Caco-2 (cell line): ENCODE measurements around the gene ZBTB38. TPM values are rescaled to one million over a fixed set of nuclear protein-coding genes. Genes with fewer than 3 reads are reported as not detected.

ENCODE experiments used
- BruUV-seq: library from RNA; stranded (reverse); fragments of 400-500 nt; replicated peaks from 2 replicates; lab custom pipeline; 2021; lab: Mats Ljungman, UMichigan
- CTCF ChIA-PET: fragments of 300-600 bp; sonication (Branson Sonifier 250); formaldehyde crosslinking; loops from one replicate; lab custom pipeline; 2022; ENCODE audit warnings: antibody characterized with exemption; lab: Charles Lee
- POLR2A ChIA-PET: fragments of 300-600 bp; sonication (Branson Sonifier 250); formaldehyde crosslinking; loops from one replicate; lab custom pipeline; 2022; ENCODE audit warnings: antibody characterized with exemption; lab: Charles Lee
- DNase-seq, 2 experiments: peaks; one replicate each; pipeline versions ENCODE4 v3.0.0 to v3.0.0-alpha.2; 2020 to 2022
- H3K27me3 ChIP-seq: replicated peaks from 2 replicates; pipeline ENCODE4 v1.6.0; 2011; ENCODE audit warnings: low read length; ENCODE audit not compliant: control insufficient read depth, insufficient read depth
- H3K36me3 ChIP-seq: 2 replicates; pipeline ENCODE4 v1.5.1; 2011; ENCODE audit warnings: low read length; ENCODE audit not compliant: control insufficient read depth, insufficient read depth
- H3K4me1 ChIP-seq: fragments of 250-450 bp; sonication (Bioruptor Pico); 2 replicates; pipeline ENCODE4 v1.5.1; 2020; ENCODE audit warnings: mild to moderate bottlenecking
- H3K4me3 ChIP-seq: 2 replicates; pipeline ENCODE4 v1.5.1; 2011; ENCODE audit warnings: low read depth, mild to moderate bottlenecking, control low read depth, low read length
- H3K9me3 ChIP-seq: fragments of 250-450 bp; sonication (Bioruptor Pico); 2 replicates; pipeline ENCODE4 v1.5.1; 2020; ENCODE audit warnings: mild to moderate bottlenecking, moderate library complexity
- H3K27ac Mint-ChIP-seq: one replicate; pipeline ENCODE4 v1.8.0; 2022; ENCODE audit warnings: mixed read lengths; ENCODE audit not compliant: unreplicated experiment
- H3K27me3 Mint-ChIP-seq: one replicate; pipeline ENCODE4 v1.8.0; 2022; ENCODE audit warnings: mixed read lengths; ENCODE audit not compliant: insufficient read depth, unreplicated experiment
- H3K36me3 Mint-ChIP-seq: one replicate; pipeline ENCODE4 v1.8.0; 2022; ENCODE audit warnings: mild to moderate bottlenecking, mixed read lengths; ENCODE audit not compliant: insufficient read depth, unreplicated experiment
- H3K4me1 Mint-ChIP-seq: one replicate; pipeline ENCODE4 v1.8.0; 2022; ENCODE audit warnings: low read depth, mixed read lengths; ENCODE audit not compliant: unreplicated experiment
- H3K4me3 Mint-ChIP-seq: one replicate; pipeline ENCODE4 v1.8.0; 2022; ENCODE audit warnings: mild to moderate bottlenecking, moderate library complexity, mixed read lengths; ENCODE audit not compliant: unreplicated experiment
- H3K9me3 Mint-ChIP-seq: one replicate; pipeline ENCODE4 v1.8.0; 2022; ENCODE audit warnings: mixed read lengths; ENCODE audit not compliant: unreplicated experiment
- CTCF ChIP-seq, 2 experiments: fragments of 200-600 bp in 1 of 2; IDR thresholded peaks; 1 replicate in 1 of 2; 2 replicates in 1 of 2; pipeline versions ENCODE4 v1.5.1 to v1.8.0; 2011 to 2022; ENCODE audit warnings: antibody characterized with exemption in 1 of 2, control low read depth in 1 of 2, inconsistent platforms in 1 of 2, low read depth in 1 of 2, low read length in 1 of 2, mild to moderate bottlenecking in 1 of 2, moderate library complexity in 1 of 2; ENCODE audit not compliant: insufficient read depth in 1 of 2, severe bottlenecking in 1 of 2, unreplicated experiment in 1 of 2
- intact Hi-C: fragments of 100-400 bp; cut with micrococcal nuclease; formaldehyde crosslinking; loops from one replicate; pipeline ENCODE4 v1.10.0; 2022; ENCODE audit not compliant: unreplicated experiment
- total RNA-seq: library from RNA; stranded (reverse); gene quantifications from 2 replicates; pipeline ENCODE4 v1.2.3, GENCODE V29; 2022

ZBTB38 gene
- total RNA-seq, 1 experiment from 2014 or later, result 74.1 TPM

GRCh38 chr3:141405025-141405424 is 36.7 kb downstream of the ZBTB38 start:
- no TSS peak for BruUV-seq
- Histone ChIP-seq H3K36me3 (peaks cover 6% of the 10 kb centered on the region; the same call in 1 of the 2 replicates), H3K27me3 (no peaks in the 10 kb centered on the region), H3K9me3 (no peaks in the 10 kb centered on the region), H3K4me1 (peaks cover 38% of the 10 kb centered on the region), H3K4me3 (no peak overlapping the region)
- Mint-ChIP-seq H3K36me3 (peaks cover 19% of the 10 kb centered on the region), H3K27ac (no peak overlapping the region), H3K27me3 (no peaks in the 10 kb centered on the region), H3K9me3 (no peaks in the 10 kb centered on the region), H3K4me3 (no peak overlapping the region), H3K4me1 (peaks cover 6% of the 10 kb centered on the region)
- no peak for TF ChIP-seq CTCF (IDR thresholded peaks at IDR 0.05; ENCODE audit: insufficient read depth in 1 of 2, low read depth in 1 of 2, low read length in 1 of 2, severe bottlenecking in 1 of 2, unreplicated experiment in 1 of 2)
- CTCF ChIA-PET, result interaction anchor here (0.5 kb wide), 1 partner anchor 53 kb away, joined by 4 read pairs; no protein-coding TSS in a partner anchor
- POLR2A ChIA-PET, result no interaction called here
- no peak for DNase-seq
- intact Hi-C loops, result no loop called here

- BruUV-seq, result no TSS peak
- no peaks in the 10 kb centered on the region for H3K9me3 ChIP-seq
- no peaks in the 10 kb centered on the region for H3K27me3 ChIP-seq
- H3K4me1 ChIP-seq, result peaks cover 35% of the 10 kb centered on the region
- peaks cover 19% of the 10 kb centered on the region for H3K36me3 Mint-ChIP-seq
- intact Hi-C loops, result no loop called here
- H3K27ac Mint-ChIP-seq, result no peak overlapping the region
- H3K27me3 Mint-ChIP-seq, result no peaks in the 10 kb centered on the region
- POLR2A ChIA-PET, result no interaction called here
- H3K9me3 Mint-ChIP-seq, result no peaks in the 10 kb centered on the region
- no peak overlapping the region for H3K4me3 Mint-ChIP-seq
- CTCF ChIA-PET, result no interaction called here
- no peak for DNase-seq
- H3K4me3 ChIP-seq, result no peak overlapping the region
- peaks cover 6% of the 10 kb centered on the region for H3K4me1 Mint-ChIP-seq
- H3K36me3 ChIP-seq, result peaks cover 6% of the 10 kb centered on the region; the same call in 1 of the 2 replicates
- TF ChIP-seq CTCF (IDR thresholded peaks at IDR 0.05; ENCODE audit: insufficient read depth in 1 of 2, low read depth in 1 of 2, low read length in 1 of 2, severe bottlenecking in 1 of 2, unreplicated experiment in 1 of 2), result no peak
Measured at GRCh38 chr3:141405591-141405990, 37.3 kb downstream of the ZBTB38 start.

GRCh38 chr3:141406265-141406664 is 38.0 kb downstream of the ZBTB38 start:
- CTCF ChIA-PET, result no interaction called here

More at GRCh38 chr3:141406265-141406664, 38.0 kb downstream of the ZBTB38 start:
- Mint-ChIP-seq H3K9me3 (no peaks in the 10 kb centered on the region), H3K4me1 (peaks cover 6% of the 10 kb centered on the region), H3K27ac (no peak overlapping the region), H3K4me3 (no peak overlapping the region), H3K36me3 (peaks cover 19% of the 10 kb centered on the region), H3K27me3 (no peaks in the 10 kb centered on the region)
- DNase-seq, result no peak
- BruUV-seq, result no TSS peak
- peaks cover 31% of the 10 kb centered on the region for H3K4me1 ChIP-seq
- H3K27me3 ChIP-seq, result no peaks in the 10 kb centered on the region
- intact Hi-C loops, result no loop called here
- peaks cover 6% of the 10 kb centered on the region; the same call in 1 of the 2 replicates for H3K36me3 ChIP-seq
- TF ChIP-seq CTCF (IDR thresholded peaks at IDR 0.05; ENCODE audit: insufficient read depth in 1 of 2, low read depth in 1 of 2, low read length in 1 of 2, severe bottlenecking in 1 of 2, unreplicated experiment in 1 of 2), result no peak
- POLR2A ChIA-PET, result no interaction called here
- H3K4me3 ChIP-seq, result no peak overlapping the region
- H3K9me3 ChIP-seq, result no peaks in the 10 kb centered on the region
